Left cardiac atrium (tissue), 4 donors: ENCODE measurements around the gene AFF2. TPM values are rescaled to one million over a fixed set of nuclear protein-coding genes. Genes with fewer than 3 reads are reported as not detected.

ENCODE experiments used
- ATAC-seq, 2 donors: fragments of 200-7000 bp; cut with Tn5 transposase; one replicate each; pipeline ENCODE4 v1.9.1; 2020; ENCODE audit warnings: mild to moderate bottlenecking in 2 of 2, moderate library complexity in 2 of 2
- DNase-seq: peaks from one replicate; pipeline ENCODE4 v3.0.0-alpha.2; 2020
- intact Hi-C, 2 donors: fragments of 100-400 bp; cut with DNase I; formaldehyde crosslinking; loops; one replicate each; pipeline versions ENCODE4 v1.14.1 to v1.15.1; 2022 to 2023
- total RNA-seq, 2 donors: library from RNA; stranded (reverse); fragmentation: NEBNext Ultra II Directional; extraction: Animal tissue kit (Norgen Biotek cat#: 25700); gene quantifications; one replicate each; pipeline ENCODE4 v1.2.1, GENCODE V29; 2021
- donor health status: DM: no; HTN: yes; CAD: no.
- donor health status: DM: no; HTN: yes; CAD: no; lungs with severe emphysema.
- donor health status: DM: yes; HTN: yes; CAD: no.
- donor health status: Dilated cardiomyopathy.

The AFF2 gene
- total RNA-seq, 2 donors from 2014 or later: 0.80 to 0.81 TPM

DNA sequence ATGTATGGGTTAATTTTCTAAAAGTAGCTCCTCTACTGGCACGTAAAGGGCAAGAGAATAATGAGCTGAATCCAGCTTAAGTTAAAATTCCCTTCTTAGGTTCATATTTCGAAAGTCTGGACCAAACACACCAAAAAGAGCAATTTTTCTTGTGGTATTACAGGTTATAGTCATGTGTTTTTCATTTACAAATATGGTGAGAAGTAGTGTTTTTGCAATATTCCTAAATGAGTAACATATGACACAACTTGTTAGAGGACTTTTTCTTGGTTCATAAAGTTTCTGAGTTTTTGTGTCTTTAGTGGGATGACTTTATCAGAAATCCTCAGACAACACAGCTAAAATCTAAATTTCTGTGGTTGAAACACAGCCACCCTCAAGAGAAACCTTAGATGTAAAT is 172.1 kb downstream of the AFF2 start:
- intact Hi-C loops: no loop called here

DNA sequence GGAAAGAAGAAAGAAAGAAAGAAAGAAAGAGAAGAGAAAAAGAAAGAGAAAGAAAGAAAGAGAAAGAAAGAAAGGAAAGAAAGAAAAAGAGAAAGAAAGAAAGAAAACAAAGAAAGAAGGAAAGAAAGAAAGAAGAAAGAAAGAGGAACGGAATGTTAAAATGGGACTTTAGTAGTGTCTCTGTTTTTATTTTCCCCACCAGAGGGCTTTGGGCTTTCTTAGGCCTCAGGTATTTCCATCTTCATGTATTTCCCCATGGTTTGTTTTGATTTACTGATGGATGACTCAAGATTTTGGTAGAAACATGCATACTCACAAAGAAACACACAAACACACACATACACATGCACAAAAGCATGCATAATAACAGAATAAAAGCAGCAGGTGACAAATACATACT is 181.2 kb downstream of the AFF2 start:
- no peak for ATAC-seq
- no peak for DNase-seq
- intact Hi-C loops: no loop called here

More for the DNA sequence above, 172.1 kb downstream of the AFF2 start:
- ATAC-seq (no peak), DNase-seq (no peak)

DNA sequence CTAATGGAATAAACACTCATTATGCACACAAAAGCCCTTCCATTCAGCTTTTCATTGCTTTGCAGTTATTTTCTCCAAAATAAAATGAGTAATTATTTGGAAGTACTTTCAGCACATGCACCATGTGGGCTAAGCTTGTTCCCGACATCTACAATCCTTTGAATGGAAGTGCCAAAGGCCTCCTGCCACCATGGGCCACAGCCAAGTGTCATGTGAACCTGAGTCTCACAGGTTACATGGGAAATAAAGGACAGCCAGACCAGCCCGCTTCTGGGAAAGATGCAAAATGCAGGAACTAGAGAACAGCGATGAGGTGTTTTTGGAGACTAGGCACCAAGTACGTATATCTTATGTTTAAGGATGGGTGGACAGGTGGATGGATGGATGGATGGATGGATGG is 181.8 kb downstream of the AFF2 start:
- intact Hi-C loops: no loop called here
- no peak for ATAC-seq
- DNase-seq: no peak

DNA sequence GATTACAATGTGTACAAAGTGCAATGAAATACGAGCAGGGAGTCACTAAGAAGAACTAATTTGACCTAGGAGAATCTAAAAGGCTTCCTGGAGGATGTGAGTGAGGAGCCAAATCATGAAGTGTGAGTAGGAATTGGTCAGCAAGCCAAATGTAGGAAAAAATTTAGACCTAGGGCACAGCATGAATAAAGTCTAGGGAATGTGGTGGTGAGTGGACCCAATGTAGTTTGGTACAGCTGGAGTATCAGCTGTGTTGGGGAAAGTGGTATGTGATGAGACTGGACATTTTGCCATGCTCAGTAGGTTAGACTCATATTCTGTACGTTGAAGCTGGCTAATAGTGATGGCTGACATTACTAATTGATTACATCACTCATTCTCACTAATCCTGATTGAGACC is 191.0 kb downstream of the AFF2 start:
- intact Hi-C loops: no loop called here
- no peak for ATAC-seq
- no peak for DNase-seq

DNA sequence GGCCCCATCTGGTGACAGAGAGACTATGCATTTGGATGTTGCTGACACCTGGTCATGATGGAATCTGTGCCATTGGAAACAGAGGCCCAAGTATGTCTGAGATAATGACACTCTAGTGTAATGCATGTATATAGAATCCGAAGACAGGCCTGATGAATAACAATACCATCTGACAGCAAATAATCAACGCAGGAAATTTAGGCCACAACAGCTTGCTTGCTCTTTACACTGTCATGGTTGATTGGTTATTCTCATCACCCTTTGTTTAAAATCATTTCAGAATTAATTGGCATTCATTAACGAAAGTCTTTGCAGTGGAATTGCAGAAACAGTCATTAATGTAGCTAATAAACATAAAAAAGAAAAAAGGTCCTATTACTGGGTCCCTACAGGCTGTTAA is 194.8 kb downstream of the AFF2 start:
- no peak for ATAC-seq
- no peak for DNase-seq
- intact Hi-C loops: no loop called here

DNA sequence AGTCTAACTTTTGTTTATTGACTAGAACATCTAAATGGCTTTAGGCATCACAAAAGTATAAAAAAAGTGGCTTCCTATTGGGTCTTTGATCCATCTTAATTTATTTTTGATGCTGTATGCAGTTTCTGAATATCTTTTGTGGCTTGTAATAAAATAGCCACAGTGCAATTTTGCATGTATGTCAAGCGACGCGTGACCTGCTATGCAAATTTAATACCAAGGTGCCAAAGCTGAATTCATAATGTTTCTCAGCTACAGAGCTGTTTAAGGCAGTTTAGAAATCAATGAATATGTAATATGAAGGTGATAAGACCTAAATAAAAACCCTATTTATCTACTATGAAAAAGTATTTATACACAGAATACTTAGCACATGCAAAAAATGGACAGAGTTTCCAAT is 197.8 kb downstream of the AFF2 start:
- no peak for DNase-seq
- ATAC-seq: no peak
- intact Hi-C loops: no loop called here

DNA sequence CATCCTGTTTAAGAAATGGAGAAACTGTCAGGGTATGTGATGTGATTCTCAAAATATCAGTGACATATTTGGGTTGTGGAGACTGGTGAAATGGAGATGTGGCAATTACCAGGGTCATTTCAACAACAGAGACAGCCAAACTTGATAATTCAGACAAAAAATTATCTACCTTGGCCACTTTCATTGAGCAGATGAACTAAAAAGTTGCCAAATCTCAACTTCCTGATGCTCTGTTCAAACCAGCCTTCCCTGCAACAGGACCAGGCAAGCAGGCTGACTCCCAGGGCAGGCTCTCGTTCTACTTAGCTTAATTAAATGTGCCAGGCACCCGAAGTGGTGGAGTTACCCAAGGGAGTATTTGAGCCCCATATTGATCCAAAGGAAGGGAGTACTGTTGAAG is 199.6 kb downstream of the AFF2 start:
- ATAC-seq: no peak
- DNase-seq: no peak
- intact Hi-C loops: no loop called here

DNA sequence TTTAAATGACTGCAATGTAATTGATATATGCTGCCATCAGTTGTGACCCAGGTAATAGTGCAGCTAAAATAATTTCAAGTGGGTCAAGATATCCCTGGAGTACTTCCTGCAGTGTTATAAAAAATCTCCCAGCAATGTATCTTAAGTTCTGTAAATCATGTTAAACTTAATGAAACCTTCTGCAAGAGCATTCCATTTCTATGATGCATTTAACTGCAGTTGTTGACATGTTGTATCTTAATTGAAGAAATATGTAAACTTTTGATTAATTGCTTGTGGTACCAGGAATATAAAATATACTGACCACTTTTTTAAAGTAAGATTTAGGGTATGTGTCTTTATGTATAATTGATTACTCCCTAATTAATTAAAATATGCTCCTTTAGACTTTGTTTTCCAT is 213.6 kb downstream of the AFF2 start:
- intact Hi-C loops: no loop called here
- ATAC-seq (no peak), DNase-seq (no peak)

DNA sequence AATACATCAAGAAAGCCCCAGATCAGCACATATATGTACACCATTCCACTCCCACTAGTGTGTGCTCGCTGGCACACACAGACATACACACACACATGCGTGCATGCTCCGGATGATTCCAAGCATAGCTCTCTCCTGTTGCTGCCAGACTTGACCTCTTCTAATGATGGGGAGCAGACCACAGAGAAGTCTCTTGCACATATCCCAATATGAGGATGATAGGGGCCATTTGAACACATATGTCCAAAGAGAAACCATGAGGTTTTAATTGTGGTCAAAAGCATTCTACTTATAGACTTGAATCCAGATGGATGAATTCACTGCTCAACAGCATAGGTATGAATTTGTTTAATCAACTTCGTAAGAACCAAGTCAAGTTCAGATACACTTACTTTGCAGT is 214.9 kb downstream of the AFF2 start:
- no peak for ATAC-seq

DNA sequence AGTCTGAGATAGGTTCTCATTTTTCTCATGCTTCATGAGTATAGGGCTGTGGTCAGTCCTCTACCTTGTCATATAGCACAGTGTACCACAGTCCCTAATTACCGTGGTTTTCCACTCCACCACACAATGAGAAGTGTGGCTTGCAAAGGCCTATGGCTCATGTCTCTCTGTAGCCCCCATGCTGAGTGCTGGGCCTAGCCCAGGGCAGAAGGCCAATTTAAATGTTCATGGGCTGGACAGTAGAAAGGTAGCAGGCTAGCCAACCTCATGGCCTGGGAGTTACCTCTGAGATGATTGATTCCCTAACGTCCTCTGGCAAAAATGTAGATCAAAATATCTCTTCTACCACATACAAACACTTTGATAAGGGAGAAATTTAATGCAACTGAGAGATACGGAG is 222.5 kb downstream of the AFF2 start:
- DNase-seq (no peak), ATAC-seq (no peak)
- intact Hi-C loops: no loop called here

More for the DNA sequence above, 214.9 kb downstream of the AFF2 start:
- intact Hi-C loops: no loop called here
- DNase-seq: no peak

DNA sequence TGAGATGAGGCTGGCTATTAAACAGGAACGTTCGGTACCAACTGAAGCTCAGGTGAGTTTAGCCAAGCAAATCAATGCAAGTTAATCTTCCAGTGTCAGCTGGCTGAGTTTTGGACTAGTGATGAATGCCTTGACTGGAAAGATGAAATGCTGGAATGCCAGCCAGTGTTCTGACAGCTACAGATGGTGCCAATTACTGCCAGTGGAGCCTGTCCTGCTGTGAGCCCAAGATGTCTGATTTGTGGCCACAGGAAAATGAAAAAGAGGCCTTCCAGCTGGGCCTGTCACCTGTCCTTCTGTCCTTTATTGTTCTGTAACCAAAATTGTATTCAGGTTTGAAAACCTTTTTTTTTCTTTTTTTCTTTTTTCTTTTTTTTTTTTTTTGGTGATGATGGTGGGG is 223.1 kb downstream of the AFF2 start:
- ATAC-seq: no peak
- intact Hi-C loops: no loop called here
- DNase-seq: no peak

DNA sequence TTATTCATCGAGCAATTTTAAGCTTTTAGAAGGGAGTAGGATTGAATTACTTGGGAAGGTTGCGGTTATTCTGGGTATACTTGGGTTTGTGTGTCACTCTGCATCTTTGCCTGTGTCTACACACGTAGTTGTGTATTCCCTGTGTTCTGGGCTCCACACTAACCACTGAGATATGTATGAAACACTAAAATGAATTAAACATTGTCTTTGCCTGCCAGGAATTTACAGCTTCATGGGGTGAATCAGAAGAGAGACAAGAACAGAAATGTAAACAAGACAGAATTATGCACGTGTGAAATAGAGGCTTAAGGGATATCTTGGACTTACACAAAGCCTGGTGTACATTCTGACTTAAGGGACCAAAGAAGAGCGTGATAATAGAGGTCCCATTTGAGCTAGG is 228.5 kb downstream of the AFF2 start:
- ATAC-seq (no peak), DNase-seq (no peak)
- intact Hi-C loops: no loop called here

DNA sequence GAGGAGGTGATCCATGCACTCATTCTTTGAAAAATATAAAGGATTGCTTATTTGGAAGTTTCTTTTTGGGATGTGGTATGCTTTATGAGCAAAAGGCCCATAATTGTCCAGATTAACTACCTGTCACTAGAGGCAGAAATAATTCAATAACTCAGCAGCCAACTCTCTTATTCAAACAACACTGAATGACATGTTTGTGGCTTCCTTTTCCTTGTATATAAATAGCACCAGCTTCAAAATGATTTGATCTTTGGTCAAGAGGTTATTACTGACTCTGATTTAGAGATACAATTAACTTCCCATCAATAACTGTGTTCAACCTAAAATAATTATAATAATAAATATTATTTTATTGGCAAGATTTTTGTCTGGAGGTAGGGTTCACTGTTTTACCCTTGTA is 232.3 kb downstream of the AFF2 start:
- no peak for DNase-seq
- intact Hi-C loops: no loop called here

DNA sequence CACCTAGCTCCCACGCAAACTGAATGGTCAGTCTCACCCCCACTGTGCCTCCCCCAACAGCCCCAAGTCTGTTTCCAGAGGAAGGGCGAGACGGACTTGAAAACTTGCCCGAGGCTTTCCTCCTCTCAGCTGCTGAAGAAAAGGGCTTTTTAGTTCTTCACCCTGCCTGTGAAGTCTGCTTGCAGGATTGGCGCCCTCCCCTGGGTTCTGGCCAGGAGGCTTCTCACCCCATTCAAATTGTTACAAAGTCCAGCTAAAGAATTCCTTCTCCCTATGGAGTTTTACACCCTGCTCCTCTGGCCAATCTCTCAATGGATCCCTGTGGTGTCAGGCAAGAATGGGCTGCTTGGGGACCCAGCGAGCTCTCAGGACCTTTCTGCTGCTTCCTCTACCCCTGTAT is 241.0 kb downstream of the AFF2 start:
- intact Hi-C loops: no loop called here
- DNase-seq (no peak), ATAC-seq (no peak)

More for the DNA sequence above, 232.3 kb downstream of the AFF2 start:
- ATAC-seq: no peak

DNA sequence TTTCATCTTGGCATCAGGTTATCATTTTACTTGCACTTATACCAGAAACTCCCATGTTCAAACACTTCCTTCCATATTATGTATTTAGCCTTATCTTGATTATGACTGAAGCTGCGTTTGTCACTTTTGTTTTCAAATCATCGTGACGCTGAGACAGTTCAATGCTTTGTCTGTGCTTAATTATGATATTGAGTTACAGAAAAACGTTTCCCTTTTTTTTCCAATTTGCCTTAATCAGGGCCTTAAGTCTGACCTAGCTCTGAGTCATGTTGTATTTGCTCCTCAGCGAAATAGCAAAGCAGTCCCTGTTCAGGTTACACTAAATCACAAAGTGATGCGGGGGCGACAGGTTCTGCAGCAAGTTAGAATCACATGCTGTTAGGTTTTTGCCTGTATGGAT is 254.7 kb downstream of the AFF2 start:
- ATAC-seq (no peak), DNase-seq (no peak)
- intact Hi-C loops: no loop called here

DNA sequence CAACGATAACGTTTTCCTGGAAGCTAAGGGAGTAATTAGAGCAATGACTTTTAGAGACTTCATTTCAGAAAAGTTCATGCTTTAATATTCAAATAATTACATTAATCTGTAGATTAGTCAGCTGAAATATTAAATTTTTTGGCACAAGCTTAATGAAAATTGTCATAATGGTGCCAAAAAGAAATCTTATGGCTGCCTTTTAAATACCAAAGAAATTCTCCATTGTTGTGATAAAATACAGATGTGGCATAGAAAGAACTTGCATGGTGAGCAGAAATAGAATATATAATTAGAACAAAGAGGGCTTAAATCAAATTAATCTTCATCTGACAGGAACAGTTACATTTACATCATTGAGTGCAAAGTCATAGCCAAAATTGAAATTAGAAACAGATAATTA is 263.5 kb downstream of the AFF2 start:
- intact Hi-C loops: no loop called here
- ATAC-seq: no peak

DNA sequence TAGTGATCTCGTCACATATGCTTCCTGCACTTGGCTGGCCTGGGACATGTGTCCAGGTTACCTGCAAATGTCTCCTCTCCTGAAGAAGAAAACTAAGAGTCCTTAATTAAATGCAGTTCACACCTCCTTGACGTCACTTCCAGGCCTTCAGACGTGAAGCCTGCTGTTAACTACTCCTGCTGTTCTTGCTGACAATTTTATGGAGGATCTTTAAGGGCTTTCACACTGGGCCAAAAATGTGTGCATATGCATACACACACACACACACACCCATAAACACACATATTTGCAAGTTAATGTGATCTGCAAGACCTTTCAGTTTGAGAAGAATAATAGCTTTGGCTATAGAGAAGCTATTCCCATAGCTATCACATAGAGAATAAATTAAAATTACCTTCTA is 267.9 kb downstream of the AFF2 start:
- no peak for ATAC-seq
- intact Hi-C loops: no loop called here

More for the DNA sequence above, 263.5 kb downstream of the AFF2 start:
- DNase-seq: no peak

DNA sequence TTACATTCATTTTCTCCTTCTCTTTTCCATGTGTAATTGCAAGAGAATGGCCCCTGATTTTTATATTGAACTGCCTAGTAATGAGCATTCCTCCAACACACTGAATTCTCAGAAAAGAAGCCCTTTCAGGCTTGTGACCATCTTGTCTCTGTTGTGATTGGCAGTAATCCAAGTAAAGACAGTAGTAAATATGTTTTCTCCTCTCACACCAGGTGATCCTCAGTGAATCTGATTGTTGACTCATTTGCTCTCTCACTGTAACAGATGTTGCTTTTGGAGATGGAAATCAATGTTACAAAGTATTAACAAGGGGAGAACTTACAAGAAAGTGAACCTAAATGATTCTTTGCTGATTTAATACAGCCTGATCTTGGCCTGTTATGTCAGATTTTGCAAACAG is 271.0 kb downstream of the AFF2 start:
- DNase-seq: no peak
- intact Hi-C loops: no loop called here

More for the DNA sequence above, 267.9 kb downstream of the AFF2 start:
- DNase-seq: no peak

DNA sequence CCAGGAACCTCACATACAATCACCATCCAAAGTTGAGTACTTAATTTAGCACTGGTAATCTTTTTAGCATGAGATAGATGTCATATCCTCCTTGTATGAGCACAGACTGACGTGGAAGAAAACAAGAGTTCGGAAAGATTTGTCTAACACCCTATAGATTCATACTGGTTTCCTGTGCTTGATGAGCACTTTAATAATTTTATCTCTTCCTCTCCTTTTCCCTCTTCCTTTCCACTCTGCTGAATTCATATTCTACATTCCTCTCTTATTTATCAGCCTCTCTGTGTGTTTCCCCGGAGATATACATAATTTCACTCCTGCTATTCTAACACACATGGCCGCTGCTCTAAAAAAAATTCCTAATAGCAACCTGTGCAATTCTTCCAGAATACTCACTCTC is 273.9 kb downstream of the AFF2 start:
- no peak for DNase-seq
- intact Hi-C loops: no loop called here
- no peak for ATAC-seq

More for the DNA sequence above, 271.0 kb downstream of the AFF2 start:
- ATAC-seq: no peak

DNA sequence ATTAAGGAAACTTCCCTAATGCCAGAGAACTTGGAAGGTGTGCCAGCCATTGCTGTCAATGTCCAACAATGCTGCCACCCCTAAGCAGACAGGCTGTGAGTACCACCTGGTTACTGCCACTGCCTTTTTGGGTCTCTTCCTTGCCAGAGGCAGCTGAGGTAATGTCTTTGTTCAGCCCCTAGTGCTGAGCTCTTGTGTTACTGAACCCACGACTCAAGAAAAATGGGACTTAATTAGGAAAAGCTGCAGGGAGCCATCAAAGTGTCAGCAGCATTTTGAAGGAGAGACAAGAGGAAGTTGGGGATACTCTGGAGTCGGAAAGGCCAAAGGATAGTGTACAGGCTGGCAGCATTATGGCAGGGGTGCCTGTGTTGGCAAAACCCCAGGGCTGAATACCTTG is 283.7 kb downstream of the AFF2 start:
- DNase-seq (no peak), ATAC-seq (no peak)
- intact Hi-C loops: no loop called here

DNA sequence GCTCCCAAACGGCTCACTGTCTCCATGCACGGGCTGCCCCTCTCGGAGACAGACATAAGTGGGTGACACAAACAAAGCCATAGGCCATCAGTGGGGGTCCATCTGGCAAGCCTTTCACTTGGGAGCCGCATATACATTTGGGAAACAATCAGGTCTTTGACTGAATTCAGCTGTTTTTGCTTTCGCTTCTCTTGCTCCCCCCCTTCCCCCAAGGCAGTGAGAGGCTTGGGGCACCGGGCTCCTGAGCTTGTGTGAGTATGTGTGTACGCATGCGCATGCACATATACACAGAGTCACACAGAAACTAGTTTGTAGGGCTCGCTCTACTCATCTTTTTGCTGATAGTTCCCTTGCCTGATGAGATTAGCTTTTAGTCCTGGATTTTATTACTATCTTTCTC is 284.4 kb downstream of the AFF2 start:
- ATAC-seq: no peak
- intact Hi-C loops: no loop called here
- no peak for DNase-seq

DNA sequence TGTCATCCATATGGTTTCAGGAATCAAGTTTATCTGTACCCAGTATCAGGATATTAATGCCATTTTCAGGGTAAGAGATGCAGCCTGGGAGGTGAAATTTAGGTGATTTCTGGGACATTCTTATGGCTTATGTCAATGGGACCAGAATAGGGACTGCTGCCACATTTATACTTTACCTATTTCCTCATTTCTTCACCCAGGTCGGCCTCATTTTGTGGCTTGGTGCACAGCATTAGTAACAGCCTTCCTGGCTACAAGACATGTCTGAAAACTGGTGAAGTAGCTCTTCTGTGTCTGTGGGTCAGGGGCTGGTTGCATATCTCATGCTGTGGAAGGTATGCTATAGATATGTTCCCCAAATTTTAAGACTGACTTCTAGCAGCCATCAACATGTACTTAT is 284.8 kb downstream of the AFF2 start:
- ATAC-seq: no peak
- DNase-seq: no peak
- intact Hi-C loops: no loop called here
